Mononuclear cell (primary cell): ENCODE results near the gene WSCD1. TPM values are rescaled to one million over a fixed set of nuclear protein-coding genes. Genes with fewer than 3 reads are reported as not detected.

Experiments
- H3K27me3 ChIP-seq: 2 replicates; pipeline ENCODE4 v1.6.0; 2011; ENCODE audit warnings: low read length, control low read depth; ENCODE audit not compliant: insufficient read depth
- H3K4me1 ChIP-seq: 2 replicates; pipeline ENCODE4 v1.5.1; 2011; ENCODE audit warnings: mild to moderate bottlenecking, low read length, control low read depth; ENCODE audit not compliant: insufficient read depth
- H3K4me3 ChIP-seq: 2 replicates; pipeline ENCODE4 v1.5.1; 2011; ENCODE audit warnings: mild to moderate bottlenecking, low read length, moderate library complexity
- H3K9me3 ChIP-seq: 2 replicates; pipeline ENCODE4 v1.5.1; 2011; ENCODE audit warnings: low read depth, mild to moderate bottlenecking, control low read depth, low read length
- total RNA-seq: library from RNA; depleted of rRNA; stranded (reverse); fragments of >200 nt; gene quantifications from one replicate; pipeline ENCODE4 v1.2.3, GENCODE V29; 2012

The WSCD1 gene
- total RNA-seq = 0.21 TPM

- peaks cover 40% of the 10 kb centered on the region for H3K27me3 ChIP-seq
- no peak within 1 kb of the TSS for H3K4me3 ChIP-seq
- no peaks in the 10 kb centered on the region for H3K9me3 ChIP-seq
- H3K4me1 ChIP-seq = no peaks in the 10 kb centered on the region
These were observed at the start of gene WSCD1 for GRCh38 chr17:6069539-6070429. Gene WSCD1, plus strand, starts transcription at chr17:6070379. Its CDS starts 10,280 bp downstream, at chr17:6080659.

GRCh38 chr17:6021011-6021400, 49.2 kb upstream of the WSCD1 start:
- H3K9me3 ChIP-seq = no peaks in the 10 kb centered on the region
- no peak overlapping the region for H3K4me3 ChIP-seq
- H3K27me3 ChIP-seq = no peaks in the 10 kb centered on the region
- no peaks in the 10 kb centered on the region for H3K4me1 ChIP-seq

GRCh38 chr17:6021627-6022026, 48.6 kb upstream of the WSCD1 start:
- H3K4me1 ChIP-seq = no peaks in the 10 kb centered on the region
- H3K9me3 ChIP-seq = no peaks in the 10 kb centered on the region
- H3K27me3 ChIP-seq = no peaks in the 10 kb centered on the region
- H3K4me3 ChIP-seq = no peak overlapping the region

- Histone ChIP-seq H3K4me1 (no peaks in the 10 kb centered on the region), H3K27me3 (no peaks in the 10 kb centered on the region), H3K4me3 (no peak overlapping the region), H3K9me3 (no peaks in the 10 kb centered on the region)
These were observed 46.9 kb upstream of the WSCD1 start for GRCh38 chr17:6023036-6023831.

- Histone ChIP-seq H3K4me3 (no peak overlapping the region), H3K9me3 (no peaks in the 10 kb centered on the region), H3K27me3 (no peaks in the 10 kb centered on the region), H3K4me1 (no peaks in the 10 kb centered on the region)
These were observed 45.6 kb upstream of the WSCD1 start for GRCh38 chr17:6024576-6024975.

GRCh38 chr17:6027342-6028024, 42.7 kb upstream of the WSCD1 start:
- Histone ChIP-seq H3K27me3 (no peaks in the 10 kb centered on the region), H3K4me3 (no peak overlapping the region)

GRCh38 chr17:6028294-6028693, 41.9 kb upstream of the WSCD1 start:
- no peak overlapping the region for H3K4me3 ChIP-seq
- no peaks in the 10 kb centered on the region for H3K9me3 ChIP-seq
- H3K27me3 ChIP-seq = no peaks in the 10 kb centered on the region
- no peaks in the 10 kb centered on the region for H3K4me1 ChIP-seq

More at GRCh38 chr17:6027342-6028024, 42.7 kb upstream of the WSCD1 start:
- Histone ChIP-seq H3K9me3 (no peaks in the 10 kb centered on the region), H3K4me1 (no peaks in the 10 kb centered on the region)

- Histone ChIP-seq H3K4me1 (no peaks in the 10 kb centered on the region), H3K4me3 (no peak overlapping the region), H3K27me3 (no peaks in the 10 kb centered on the region), H3K9me3 (no peaks in the 10 kb centered on the region)
These were observed 34.3 kb upstream of the WSCD1 start for GRCh38 chr17:6035801-6036394.

GRCh38 chr17:6040504-6040903, 29.7 kb upstream of the WSCD1 start:
- Histone ChIP-seq H3K4me3 (no peak overlapping the region), H3K4me1 (no peaks in the 10 kb centered on the region), H3K9me3 (no peaks in the 10 kb centered on the region), H3K27me3 (no peaks in the 10 kb centered on the region)

- no peaks in the 10 kb centered on the region for H3K27me3 ChIP-seq
- H3K4me1 ChIP-seq = no peaks in the 10 kb centered on the region
- H3K4me3 ChIP-seq = no peak overlapping the region
- no peaks in the 10 kb centered on the region for H3K9me3 ChIP-seq
These were observed 28.9 kb upstream of the WSCD1 start for GRCh38 chr17:6041246-6041645.

- no peaks in the 10 kb centered on the region for H3K9me3 ChIP-seq
- no peaks in the 10 kb centered on the region for H3K4me1 ChIP-seq
- H3K27me3 ChIP-seq = no peaks in the 10 kb centered on the region
- no peak overlapping the region for H3K4me3 ChIP-seq
These were observed 26.8 kb upstream of the WSCD1 start for GRCh38 chr17:6043405-6043804.

GRCh38 chr17:6044261-6044660, 25.9 kb upstream of the WSCD1 start:
- H3K4me1 ChIP-seq = no peaks in the 10 kb centered on the region
- H3K27me3 ChIP-seq = no peaks in the 10 kb centered on the region
- no peak overlapping the region for H3K4me3 ChIP-seq
- H3K9me3 ChIP-seq = no peaks in the 10 kb centered on the region

- Histone ChIP-seq H3K9me3 (no peaks in the 10 kb centered on the region), H3K4me3 (no peak overlapping the region), H3K27me3 (no peaks in the 10 kb centered on the region), H3K4me1 (no peaks in the 10 kb centered on the region)
These were observed 24.4 kb upstream of the WSCD1 start for GRCh38 chr17:6045621-6046357.

GRCh38 chr17:6046431-6046830, 23.7 kb upstream of the WSCD1 start:
- H3K27me3 ChIP-seq = no peaks in the 10 kb centered on the region
- no peaks in the 10 kb centered on the region for H3K9me3 ChIP-seq
- no peak overlapping the region for H3K4me3 ChIP-seq
- no peaks in the 10 kb centered on the region for H3K4me1 ChIP-seq
